A673 (cell line): ENCODE results near the gene HNRNPD.

Source experiments
- CTCF ChIP-seq: fragments of 300-800, 200-600 bp; sonication (generic); conservative IDR thresholded peaks from 2 replicates; pipeline ENCODE4 v1.5.1; 2017; ENCODE audit warnings: low read depth, mild to moderate bottlenecking, antibody characterized with exemption, low read length, moderate library complexity, mixed read lengths
- EZH2 ChIP-seq: fragments of 200-600 bp; sonication (generic); IDR thresholded peaks from 2 replicates; pipeline ENCODE4 v1.6.1; 2017; ENCODE audit warnings: borderline replicate concordance, low read depth, mild to moderate bottlenecking, mixed read lengths, antibody characterized with exemption, low read length; ENCODE audit not compliant: poor library complexity, severe bottlenecking

GRCh38 chr4:82373816-82374625, at the start of gene HNRNPD:
- TF ChIP-seq EZH2 (no peak), CTCF (no peak)
